GM04504 (cell line): ENCODE results near the gene RNASE7.
"Not testable (repeated sequence)": the region's sequence is repeated elsewhere in the genome, so short reads cannot be mapped to it uniquely, and the experiment has no call there.

Experiments
- DNase-seq: peaks from one replicate; pipeline ENCODE4 v3.0.0-alpha.2; 2012; ENCODE audit warnings: low read depth

RNASE7 gene

DNA sequence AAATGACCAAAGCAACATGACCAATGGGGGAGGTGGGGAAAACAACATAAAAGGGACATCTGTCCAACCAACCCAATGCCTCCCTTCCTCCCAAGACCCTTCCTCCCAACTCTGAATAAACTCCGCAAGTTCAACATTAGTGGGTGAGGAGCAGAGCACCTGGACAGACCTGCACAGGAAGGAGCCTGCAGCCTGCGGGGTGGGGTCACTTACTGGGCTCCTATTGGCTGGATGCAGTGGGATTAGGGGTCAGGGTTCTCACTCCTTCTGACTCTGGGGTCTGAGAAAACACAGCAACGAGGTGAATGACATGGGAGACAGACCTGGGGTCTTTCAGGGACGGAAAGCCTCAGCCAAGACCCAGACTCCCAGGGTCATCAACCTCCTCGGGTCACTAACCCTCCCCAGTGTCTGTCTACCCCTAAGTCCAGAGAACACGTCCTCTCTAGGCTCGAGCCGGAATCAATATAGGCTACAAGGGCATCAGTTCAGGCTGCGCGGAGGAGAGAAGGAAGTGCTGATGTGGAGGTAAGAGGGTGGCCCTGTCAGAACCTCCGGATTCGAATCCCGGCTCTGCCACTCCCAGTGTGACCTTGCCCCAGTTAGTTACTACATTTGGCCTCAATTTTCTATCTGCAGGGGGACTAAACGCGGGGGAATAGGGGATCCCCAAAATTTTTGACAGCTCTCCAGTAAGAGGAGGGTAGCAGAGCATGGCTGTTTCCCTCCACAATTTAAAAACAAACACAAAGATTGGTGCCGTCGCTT is 18.2 kb upstream of the RNASE7 start:
- no peak for DNase-seq

DNA sequence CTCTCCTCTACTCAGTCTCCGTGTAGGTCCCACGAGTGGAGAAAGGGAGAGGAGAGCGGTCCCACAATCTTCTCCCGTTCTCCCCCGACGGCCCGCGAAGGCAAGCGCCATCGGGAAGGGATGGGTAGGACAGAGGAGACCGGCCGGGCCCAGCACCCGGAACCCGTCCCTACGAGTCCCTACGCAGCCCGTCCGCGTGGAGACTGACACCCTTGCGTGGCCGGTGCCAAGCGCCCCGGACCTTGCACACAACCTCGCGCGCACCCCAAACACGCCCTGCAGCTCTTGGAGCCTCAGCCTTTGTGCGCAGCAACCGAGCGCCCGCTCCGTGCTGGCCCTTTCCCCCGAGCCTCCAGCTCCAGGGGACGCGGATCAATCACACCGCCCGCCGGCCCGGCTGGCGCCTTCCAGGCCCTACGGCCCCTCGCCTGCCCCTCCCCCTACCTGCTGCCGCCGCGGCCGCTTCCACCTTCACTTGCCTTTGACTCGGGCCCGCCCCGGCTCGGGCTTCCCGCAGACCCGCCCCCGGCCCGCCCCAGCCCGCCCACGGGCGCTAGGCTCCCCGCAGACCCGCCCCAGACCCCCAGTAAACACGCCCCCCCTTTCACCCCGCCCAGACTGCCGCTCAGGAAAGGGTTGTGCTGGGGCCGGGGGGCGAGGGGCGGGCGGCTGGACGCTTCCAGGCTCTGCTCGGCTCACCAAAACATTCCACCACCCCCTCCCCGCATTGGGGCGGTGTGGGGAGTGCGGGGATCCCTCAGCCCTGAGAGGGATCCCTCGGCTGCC is 17.4 kb upstream of the RNASE7 start, which contains the start of gene NDRG2:
TSS of gene NDRG2 (minus strand) at position 477 of the 786 bp plus-strand sequence. CDS start 1,746 bp downstream, outside the sequence.
- no peak for DNase-seq

DNA sequence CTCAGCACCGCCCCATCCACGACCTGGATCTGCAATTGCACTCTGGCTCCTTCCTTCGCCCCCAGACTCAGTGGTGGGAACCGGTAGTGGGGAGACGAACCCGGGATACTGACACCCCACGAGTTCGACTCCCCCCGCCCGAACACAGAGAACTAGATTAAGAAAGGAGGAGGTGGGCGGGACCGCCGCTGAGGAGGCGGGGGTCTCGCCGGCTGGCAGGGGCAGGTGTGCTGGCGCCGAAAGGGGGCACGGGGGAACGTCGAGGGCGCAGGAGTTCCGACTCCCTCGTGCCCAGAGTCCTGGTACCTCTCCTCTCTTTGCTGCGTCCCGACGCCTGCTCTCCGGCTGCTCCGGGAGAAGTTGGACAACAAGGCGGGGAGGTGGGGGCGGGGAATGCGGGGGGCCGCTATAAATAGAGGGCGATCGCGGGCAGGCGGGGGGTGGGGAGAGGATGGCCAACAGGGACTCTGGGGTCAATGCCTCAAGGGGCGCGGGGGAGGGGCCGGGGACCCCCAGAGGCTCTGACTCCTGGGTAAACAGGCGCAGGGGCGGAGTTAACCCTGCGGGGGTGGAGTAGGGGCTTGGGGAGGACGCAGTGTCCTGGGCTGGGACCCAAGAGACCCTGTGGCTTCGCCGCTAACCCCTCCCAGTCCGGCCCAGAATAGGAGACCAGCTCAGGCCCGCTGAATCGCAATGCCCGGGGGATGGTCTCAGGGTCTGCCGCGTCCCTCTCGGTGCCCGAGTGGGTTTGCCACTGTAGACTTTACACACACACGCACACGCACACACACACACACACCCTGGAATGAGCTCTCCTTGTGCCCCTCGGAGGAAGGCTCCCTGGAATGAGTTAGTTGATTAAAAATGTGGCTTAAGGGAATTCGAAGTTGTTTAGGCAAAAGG is 16.5 kb upstream of the RNASE7 start:
- DNase-seq: no peak

DNA sequence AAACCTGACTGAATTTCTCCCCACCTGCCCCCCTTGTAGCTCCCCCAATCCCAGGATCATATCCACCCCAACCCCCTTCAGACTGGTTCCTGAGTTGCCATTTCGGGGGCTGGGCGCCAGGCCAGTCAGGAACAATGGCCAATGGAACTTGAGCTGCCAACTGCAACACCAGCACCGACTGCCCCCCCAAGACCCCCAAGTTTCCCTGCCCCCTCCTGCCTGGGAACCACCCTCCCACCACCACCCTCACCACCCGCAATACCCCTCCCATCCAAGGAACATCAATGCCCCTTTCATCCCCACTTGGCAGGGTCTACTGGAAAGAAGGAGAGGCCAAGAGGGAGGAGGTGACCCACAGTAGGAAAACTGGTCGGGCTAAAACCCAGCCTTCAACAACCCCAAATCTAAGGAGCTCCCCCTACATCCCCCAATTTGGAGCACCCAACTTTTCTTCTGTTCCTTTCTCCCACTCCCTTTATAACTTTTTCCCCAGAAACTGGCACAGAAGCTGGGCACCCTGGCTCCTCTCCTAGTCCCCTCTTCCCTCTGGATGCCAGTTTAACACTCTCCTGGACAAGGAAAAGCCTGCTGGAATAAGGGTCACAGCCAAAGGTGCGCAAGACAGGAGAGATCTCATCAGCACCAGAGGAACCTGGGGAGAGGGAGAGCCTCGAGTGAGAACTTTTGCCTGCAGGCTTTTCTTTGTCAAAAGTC is 15.7 kb upstream of the RNASE7 start:
- DNase-seq: no peak

DNA sequence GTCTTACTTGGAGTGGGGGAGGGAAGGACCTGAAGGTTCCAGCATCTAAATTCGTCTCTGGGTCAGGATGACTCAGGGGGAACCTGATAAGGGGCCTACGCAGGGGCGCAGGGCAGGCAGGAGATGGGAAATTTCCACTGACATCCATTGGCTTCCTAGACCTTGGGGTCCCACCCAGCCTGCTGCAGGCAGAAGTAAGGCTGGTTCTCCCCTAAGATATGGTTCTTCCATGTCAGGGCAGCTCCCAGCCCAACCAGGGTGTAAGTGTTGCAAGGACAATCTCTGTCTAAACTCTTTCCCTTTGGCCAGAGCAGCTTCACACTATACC is 15.2 kb upstream of the RNASE7 start:
- DNase-seq: no peak

DNA sequence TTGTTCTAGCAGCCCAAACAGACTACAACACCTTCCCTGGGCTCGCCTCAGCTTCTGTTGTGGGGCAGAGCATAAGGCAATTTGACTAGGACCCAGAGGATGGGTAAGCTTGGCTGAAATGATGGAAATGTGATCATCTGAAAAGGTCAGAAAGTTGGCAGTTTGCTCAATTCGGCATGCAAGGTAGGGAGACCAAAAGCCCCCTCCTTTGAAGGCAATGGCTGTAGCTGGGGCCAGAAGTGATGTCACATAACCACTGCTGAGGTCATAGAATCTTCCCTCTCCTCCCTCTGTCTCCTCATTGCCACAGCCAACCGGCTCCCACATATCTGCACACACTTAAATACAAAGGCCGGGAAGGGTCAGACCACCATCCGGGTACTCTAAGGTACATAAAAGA is 12.2 kb upstream of the RNASE7 start, which contains the start of gene TPPP2:
TSS of gene TPPP2 (plus strand) at position 301 of the 400 bp plus-strand sequence. CDS start 365 bp downstream, outside the sequence.
- no peak for DNase-seq

DNA sequence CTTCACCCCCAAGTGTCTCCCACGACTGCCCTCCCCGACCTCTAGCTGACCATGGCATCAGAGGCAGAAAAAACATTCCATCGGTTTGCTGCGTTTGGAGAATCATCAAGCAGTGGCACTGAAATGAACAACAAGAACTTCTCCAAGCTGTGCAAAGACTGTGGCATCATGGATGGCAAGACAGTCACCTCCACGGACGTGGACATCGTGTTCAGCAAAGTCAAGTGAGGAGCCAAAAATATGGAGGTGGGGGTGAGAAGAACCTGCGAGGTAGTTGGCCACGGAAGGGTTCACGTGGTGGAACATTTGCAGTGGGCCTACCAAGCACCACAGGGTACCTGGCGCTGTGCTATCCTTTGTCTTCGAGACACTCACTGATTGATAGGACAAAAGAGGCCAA is 11.6 kb upstream of the RNASE7 start:
- DNase-seq: no peak

GRCh38 chr14:21032326-21033132 is 9.6 kb upstream of the RNASE7 start:
- DNase-seq: no peak

DNA sequence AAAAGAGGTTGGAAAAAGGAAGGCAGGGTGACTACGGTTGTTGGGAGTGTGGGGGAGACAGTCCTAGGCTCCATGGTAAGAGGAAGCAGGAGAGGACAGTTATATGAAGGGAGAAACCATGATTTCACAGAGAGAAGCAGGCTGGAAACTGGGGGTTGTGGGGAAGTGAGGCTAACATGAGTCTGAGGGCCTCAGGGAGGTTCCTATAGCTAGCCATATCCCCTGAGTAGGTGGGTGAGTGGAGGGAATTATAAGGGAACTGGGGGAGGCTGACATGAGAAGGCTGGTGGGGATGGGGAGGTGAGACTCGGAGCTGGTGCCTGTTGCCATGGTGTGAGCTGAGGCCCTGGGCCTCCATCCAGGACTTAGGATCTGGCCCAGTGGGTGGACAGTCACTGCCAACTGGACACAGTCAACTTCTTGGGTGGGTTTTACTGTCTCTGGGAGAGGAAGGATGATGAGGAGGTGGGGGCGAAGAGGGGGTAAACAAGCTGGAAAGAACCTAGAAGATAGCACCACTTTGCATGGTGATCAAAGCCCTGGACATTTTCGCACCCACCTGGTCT is 8.9 kb upstream of the RNASE7 start:
- DNase-seq: no peak

GRCh38 chr14:21034707-21035106 is 7.5 kb upstream of the RNASE7 start, which contains the start of gene RNASE13:
RNASE13 (minus strand) TSS chr14:21034807; CDS start chr14:21034288, 519 bp downstream.
- DNase-seq: no peak

DNA sequence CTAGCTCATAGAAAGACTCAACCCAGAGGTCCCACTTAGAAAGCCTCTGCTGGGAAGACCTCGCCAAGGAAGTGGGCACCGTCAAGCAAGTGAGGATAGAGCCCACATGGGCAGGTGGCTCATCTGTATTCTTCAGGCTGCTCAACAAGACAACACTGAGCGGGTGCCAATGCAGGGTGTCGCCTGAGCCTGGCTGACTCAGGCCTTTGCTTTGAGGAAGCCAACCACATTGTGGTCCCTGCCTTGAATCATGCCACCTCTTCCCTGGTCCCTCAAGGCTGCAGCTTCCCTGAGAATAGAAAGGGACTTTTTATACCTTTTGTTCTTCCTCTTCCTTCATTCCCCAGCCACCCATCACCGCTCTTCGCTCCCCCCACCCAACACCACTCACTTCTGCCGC is 5.4 kb upstream of the RNASE7 start:
- DNase-seq: no peak

DNA sequence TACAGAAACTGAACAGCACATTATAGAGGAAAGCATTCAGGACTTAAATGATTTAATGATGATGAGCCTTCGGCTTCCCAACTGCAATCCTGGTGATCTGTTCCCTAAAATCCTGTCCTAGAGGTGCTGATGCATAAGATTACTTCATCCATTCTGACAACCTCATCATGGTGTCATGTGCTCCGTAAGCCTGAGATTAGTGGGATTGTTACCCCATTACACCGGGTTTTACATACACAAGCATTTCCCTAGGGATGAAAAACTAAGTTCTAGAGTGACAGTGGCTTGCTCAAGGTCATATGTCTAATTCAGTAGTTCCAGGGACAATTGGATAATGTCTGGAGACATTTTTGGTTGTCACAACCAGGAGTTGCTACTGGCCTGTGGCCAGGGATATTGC is 5.0 kb upstream of the RNASE7 start:
- DNase-seq: no peak

DNA sequence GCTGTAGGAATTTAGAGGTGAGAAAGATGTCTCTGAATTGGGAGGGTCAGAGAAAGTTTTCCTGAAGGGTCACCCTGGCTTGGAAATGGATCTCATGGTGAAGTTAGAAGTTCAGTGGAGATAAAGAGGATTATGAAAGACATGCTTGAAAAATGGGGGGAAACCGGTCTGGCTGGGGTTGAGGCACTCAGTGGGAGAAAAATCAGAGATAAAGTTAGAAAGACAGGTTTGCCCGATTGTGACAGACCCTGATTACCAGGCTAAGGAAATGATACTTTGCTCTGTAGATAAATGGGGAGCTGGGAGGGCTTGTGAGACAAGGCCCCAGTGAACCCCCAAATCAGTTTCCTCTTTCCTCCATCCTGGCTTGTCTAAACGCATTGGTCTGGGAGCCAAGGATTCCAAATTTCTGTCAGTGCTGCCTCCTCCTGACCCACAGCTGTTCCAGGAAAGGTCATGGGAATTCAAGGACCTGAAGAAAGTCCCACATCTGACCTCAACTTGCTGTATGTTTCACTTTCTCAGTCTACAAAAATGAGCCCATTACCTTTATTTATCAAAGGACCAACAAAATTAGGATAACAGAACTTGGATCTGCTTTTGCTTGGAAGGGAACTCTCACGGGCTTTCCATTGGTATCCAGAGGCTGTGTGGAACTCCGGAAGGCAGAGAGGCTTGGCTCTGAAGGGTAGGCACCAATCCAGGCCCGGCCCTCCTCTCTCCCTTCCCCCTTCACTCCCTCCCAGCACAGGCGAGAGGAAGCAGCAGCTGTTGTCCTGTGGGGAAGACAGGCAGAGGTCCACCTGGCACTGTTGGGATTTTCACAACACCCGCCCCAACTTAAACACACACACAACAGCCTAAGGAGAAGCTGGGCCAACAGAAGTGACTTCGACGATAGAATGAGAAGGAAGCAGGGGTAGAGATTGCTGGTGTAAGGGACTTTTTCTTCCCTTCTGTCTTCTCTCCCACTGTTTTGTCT is 3.4 kb upstream of the RNASE7 start:
- peak; percentile 24 for DNase-seq

DNA sequence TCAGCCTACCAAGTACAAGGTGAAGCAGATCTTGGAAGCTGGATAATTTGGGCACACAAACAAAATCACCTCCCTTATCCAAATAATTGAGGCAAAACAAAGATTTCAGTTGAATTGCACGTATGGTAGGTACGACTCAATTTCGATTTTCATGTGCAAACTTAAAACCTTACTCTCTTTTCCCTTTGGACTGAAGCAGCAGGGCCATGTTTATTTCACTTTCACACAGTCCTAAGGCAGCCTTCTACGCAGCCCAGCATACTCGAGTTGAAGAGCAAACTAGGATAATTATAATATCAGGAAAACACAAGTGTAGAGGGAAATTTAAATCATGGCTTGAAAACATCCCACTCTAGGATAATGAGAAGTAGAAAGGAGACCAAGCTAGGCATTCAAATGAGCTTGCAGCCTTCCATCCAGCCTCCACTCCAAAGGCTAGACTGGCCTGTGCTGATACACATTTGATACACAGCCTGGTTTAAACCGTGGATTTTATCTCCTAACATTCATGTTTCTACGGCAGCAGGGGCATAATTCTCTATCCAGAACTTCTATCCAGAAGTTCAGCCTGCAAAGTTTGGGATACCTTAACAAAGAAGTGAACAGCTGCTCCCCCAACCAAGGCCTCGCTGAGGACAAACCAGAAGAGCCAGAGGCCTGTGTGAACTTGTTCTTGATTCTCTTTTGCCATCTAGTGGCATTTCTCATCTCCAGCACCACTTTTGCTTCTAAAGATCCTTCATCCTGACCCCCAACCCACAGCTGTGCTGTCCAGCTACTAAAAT is 2.4 kb upstream of the RNASE7 start:
- no peak for DNase-seq

DNA sequence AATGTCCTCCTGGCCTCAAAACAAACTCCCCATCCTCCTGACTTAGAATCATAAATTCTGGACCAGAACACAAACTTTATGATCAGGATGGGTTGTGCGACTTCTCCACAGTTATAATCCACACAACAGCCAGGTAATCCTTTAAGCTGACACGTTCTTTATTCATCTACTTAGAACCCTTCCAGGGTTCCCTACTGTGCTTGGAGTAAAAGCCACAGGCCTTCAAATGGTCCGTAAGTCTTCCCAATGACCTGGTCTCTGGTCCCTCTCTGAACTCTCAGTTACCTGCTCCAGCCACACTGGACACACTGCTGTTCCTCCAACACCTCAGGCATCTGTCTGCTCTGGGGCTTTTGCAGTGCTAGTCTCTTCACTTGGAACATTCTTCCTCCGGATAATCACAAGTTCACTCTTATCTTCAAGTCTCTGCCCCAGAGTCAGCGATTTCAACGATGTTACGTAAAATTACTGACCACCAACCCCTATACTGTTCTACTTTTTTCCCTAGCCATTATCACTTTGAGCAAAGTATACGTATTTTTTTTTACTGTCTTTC is 1.7 kb upstream of the RNASE7 start:
- DNase-seq: no peak

GRCh38 chr14:21040941-21041340 is 1.2 kb upstream of the RNASE7 start:
- DNase-seq: not testable (repeated sequence)

DNA sequence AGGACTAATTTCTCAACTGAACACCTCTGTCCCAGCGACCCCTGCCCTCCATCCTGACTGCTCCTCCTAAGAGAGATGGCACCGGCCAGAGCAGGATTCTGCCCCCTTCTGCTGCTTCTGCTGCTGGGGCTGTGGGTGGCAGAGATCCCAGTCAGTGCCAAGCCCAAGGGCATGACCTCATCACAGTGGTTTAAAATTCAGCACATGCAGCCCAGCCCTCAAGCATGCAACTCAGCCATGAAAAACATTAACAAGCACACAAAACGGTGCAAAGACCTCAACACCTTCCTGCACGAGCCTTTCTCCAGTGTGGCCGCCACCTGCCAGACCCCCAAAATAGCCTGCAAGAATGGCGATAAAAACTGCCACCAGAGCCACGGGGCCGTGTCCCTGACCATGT is 756 bp downstream of the RNASE7 start:
- DNase-seq: no peak

DNA sequence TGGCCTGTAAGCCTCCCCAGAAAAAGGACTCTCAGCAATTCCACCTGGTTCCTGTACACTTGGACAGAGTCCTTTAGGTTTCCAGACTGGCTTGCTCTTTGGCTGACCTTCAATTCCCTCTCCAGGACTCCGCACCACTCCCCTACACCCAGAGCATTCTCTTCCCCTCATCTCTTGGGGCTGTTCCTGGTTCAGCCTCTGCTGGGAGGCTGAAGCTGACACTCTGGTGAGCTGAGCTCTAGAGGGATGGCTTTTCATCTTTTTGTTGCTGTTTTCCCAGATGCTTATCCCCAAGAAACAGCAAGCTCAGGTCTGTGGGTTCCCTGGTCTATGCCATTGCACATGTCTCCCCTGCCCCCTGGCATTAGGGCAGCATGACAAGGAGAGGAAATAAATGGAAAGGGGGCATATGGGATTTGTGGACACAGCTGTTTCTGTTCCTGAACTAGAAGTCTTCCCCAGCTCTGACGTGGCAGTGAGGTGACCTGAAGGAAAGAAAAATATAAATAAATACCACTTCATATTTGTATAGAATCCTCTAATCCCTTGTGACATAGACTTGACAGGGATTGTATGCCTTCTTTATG is 1.3 kb downstream of the RNASE7 start:
- no peak for DNase-seq
